ENCODE results near the gene PLAAT2. TPM values are rescaled to one million over a fixed set of nuclear protein-coding genes. Genes with fewer than 3 reads are reported as not detected.
A peak's percentile ranks its signal among the peaks of the same experiment; 100 is the strongest.

Gene PLAAT2
- total RNA-seq, 2 experiments from 2014 or later = 0.34 to 0.49 TPM

- H3K9me3 Mint-ChIP-seq = no peaks in the 10 kb centered on the region
- CTCF ChIA-PET = interaction anchor here (1.2 kb wide), 1 partner anchor 9 kb away, joined by 3 read pairs; no protein-coding TSS in a partner anchor
These were observed 52.7 kb downstream of the PLAAT2 start for GRCh38 chr11:63510360-63511047.

GRCh38 chr11:63508745-63509144 is 54.4 kb downstream of the PLAAT2 start:
- Mint-ChIP-seq H3K4me1 (ENCODE audit: low read depth) (peaks cover 5% of the 10 kb centered on the region), H3K9me3 (no peaks in the 10 kb centered on the region), H3K27ac (no peak overlapping the region), H3K36me3 (ENCODE audit: low read depth) (no peaks in the 10 kb centered on the region), H3K27me3 (no peaks in the 10 kb centered on the region), H3K4me3 (no peak overlapping the region)
- Histone ChIP-seq H3K4me3 (ENCODE audit: low read length) (no peak overlapping the region), H3K27ac (ENCODE audit: low read depth in 1 of 2, low read length in 2 of 2) (no peak overlapping the region), H3K36me3 (ENCODE audit: insufficient read depth, low read length) (no peaks in the 10 kb centered on the region), H3K9me3 (ENCODE audit: control insufficient read depth in 1 of 2, insufficient read depth in 1 of 2, low read length in 2 of 2) (no peaks in the 10 kb centered on the region), H3K27me3 (ENCODE audit: control insufficient read depth in 1 of 2, insufficient read depth in 2 of 2, low read length in 2 of 2) (no peaks in the 10 kb centered on the region), H3K4me1 (ENCODE audit: insufficient read depth, low read length) (peaks cover 11% of the 10 kb centered on the region)
- POLR2A ChIA-PET = no interaction called here
- TF ChIP-seq, protein P1, sequence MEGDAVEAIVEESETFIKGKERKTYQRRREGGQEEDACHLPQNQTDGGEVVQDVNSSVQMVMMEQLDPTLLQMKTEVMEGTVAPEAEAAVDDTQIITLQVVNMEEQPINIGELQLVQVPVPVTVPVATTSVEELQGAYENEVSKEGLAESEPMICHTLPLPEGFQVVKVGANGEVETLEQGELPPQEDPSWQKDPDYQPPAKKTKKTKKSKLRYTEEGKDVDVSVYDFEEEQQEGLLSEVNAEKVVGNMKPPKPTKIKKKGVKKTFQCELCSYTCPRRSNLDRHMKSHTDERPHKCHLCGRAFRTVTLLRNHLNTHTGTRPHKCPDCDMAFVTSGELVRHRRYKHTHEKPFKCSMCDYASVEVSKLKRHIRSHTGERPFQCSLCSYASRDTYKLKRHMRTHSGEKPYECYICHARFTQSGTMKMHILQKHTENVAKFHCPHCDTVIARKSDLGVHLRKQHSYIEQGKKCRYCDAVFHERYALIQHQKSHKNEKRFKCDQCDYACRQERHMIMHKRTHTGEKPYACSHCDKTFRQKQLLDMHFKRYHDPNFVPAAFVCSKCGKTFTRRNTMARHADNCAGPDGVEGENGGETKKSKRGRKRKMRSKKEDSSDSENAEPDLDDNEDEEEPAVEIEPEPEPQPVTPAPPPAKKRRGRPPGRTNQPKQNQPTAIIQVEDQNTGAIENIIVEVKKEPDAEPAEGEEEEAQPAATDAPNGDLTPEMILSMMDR (IDR thresholded peaks at IDR 0.05) = no peak
- CTCF ChIA-PET = no interaction called here
- ATAC-seq (ENCODE audit: poor library complexity) (no peak), DNase-seq (no peak)
- intact Hi-C loops (cut with DNase I, micrococcal nuclease) = no loop called here

More at GRCh38 chr11:63510360-63511047, 52.7 kb downstream of the PLAAT2 start:
- Histone ChIP-seq H3K27ac (ENCODE audit: low read depth in 1 of 2, low read length in 2 of 2) (no peak overlapping the region), H3K9me3 (ENCODE audit: control insufficient read depth in 1 of 2, insufficient read depth in 1 of 2, low read length in 2 of 2) (no peaks in the 10 kb centered on the region), H3K4me1 (ENCODE audit: insufficient read depth, low read length) (peaks cover 11% of the 10 kb centered on the region), H3K4me3 (ENCODE audit: low read length) (no peak overlapping the region), H3K36me3 (ENCODE audit: insufficient read depth, low read length) (no peaks in the 10 kb centered on the region), H3K27me3 (ENCODE audit: control insufficient read depth in 1 of 2, insufficient read depth in 2 of 2, low read length in 2 of 2) (no peaks in the 10 kb centered on the region)
- Mint-ChIP-seq H3K4me3 (no peak overlapping the region), H3K36me3 (ENCODE audit: low read depth) (no peaks in the 10 kb centered on the region), H3K4me1 (ENCODE audit: low read depth) (no peaks in the 10 kb centered on the region), H3K27ac (no peak overlapping the region), H3K27me3 (no peaks in the 10 kb centered on the region)
- intact Hi-C loops (cut with DNase I, micrococcal nuclease) = no loop called here
- POLR2A ChIA-PET = no interaction called here
- DNase-seq = no peak
- no peak for ATAC-seq (ENCODE audit: poor library complexity)
- TF ChIP-seq, protein P1 (IDR thresholded peaks at IDR 0.05) = no peak

GRCh38 chr11:63508009-63508408 is 55.2 kb downstream of the PLAAT2 start:
- H3K27ac Mint-ChIP-seq = no peak overlapping the region
- TF ChIP-seq, protein P1 (IDR thresholded peaks at IDR 0.05) = no peak
- no peak overlapping the region for H3K4me3 Mint-ChIP-seq
- Histone ChIP-seq H3K9me3 (ENCODE audit: control insufficient read depth in 1 of 2, insufficient read depth in 1 of 2, low read length in 2 of 2) (no peaks in the 10 kb centered on the region), H3K4me3 (ENCODE audit: low read length) (no peak overlapping the region), H3K27ac (ENCODE audit: low read depth in 1 of 2, low read length in 2 of 2) (no peak overlapping the region), H3K36me3 (ENCODE audit: insufficient read depth, low read length) (no peaks in the 10 kb centered on the region), H3K27me3 (ENCODE audit: control insufficient read depth in 1 of 2, insufficient read depth in 2 of 2, low read length in 2 of 2) (no peaks in the 10 kb centered on the region), H3K4me1 (ENCODE audit: insufficient read depth, low read length) (peaks cover 11% of the 10 kb centered on the region)
- POLR2A ChIA-PET = no interaction called here
- intact Hi-C loops (cut with DNase I, micrococcal nuclease) = no loop called here
- no peaks in the 10 kb centered on the region for H3K9me3 Mint-ChIP-seq
- ATAC-seq (ENCODE audit: poor library complexity) = no peak
- no peaks in the 10 kb centered on the region for H3K36me3 Mint-ChIP-seq (ENCODE audit: low read depth)
- CTCF ChIA-PET = no interaction called here
- H3K27me3 Mint-ChIP-seq = no peaks in the 10 kb centered on the region
- peaks cover 8% of the 10 kb centered on the region for H3K4me1 Mint-ChIP-seq (ENCODE audit: low read depth)
- peak in 3 of 14 experiments; percentile 21 to 34 (median 32) for DNase-seq

All from CD4-positive, alpha-beta T cell (primary cell).